Prostate gland (tissue), 2 donors: ENCODE measurements around the gene PRKG1.

Source experiments
- POLR2A ChIP-seq: fragments of 450-650 bp; IDR thresholded peaks from one replicate; pipeline ENCODE4 v1.6.1; 2016; ENCODE audit warnings: antibody characterized with exemption, mild to moderate bottlenecking
- POLR2AphosphoS5 ChIP-seq: sonication (generic); formaldehyde crosslinking; IDR thresholded peaks from one replicate; pipeline ENCODE4 v1.6.1; 2017; ENCODE audit warnings: antibody characterized with exemption
- TF ChIP-seq, protein P1 (sequence below), 4 experiments: fragments of 200-600 bp in 2 of 4; fragments of 450-650 bp in 2 of 4; sonication (generic) in 2 of 4; IDR thresholded peaks; 1 replicate in 3 of 4; 2 replicates in 1 of 4; pipeline ENCODE4 v1.5.1; 2016 to 2019; ENCODE audit warnings: antibody characterized with exemption in 4 of 4, mild to moderate bottlenecking in 2 of 4, moderate library complexity in 2 of 4

GRCh38 chr10:52068485-52068884, 994.2 kb downstream of the PRKG1 start:
- TF ChIP-seq, protein P1, sequence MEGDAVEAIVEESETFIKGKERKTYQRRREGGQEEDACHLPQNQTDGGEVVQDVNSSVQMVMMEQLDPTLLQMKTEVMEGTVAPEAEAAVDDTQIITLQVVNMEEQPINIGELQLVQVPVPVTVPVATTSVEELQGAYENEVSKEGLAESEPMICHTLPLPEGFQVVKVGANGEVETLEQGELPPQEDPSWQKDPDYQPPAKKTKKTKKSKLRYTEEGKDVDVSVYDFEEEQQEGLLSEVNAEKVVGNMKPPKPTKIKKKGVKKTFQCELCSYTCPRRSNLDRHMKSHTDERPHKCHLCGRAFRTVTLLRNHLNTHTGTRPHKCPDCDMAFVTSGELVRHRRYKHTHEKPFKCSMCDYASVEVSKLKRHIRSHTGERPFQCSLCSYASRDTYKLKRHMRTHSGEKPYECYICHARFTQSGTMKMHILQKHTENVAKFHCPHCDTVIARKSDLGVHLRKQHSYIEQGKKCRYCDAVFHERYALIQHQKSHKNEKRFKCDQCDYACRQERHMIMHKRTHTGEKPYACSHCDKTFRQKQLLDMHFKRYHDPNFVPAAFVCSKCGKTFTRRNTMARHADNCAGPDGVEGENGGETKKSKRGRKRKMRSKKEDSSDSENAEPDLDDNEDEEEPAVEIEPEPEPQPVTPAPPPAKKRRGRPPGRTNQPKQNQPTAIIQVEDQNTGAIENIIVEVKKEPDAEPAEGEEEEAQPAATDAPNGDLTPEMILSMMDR (IDR thresholded peaks at IDR 0.05) = no peak
- TF ChIP-seq POLR2A (no peak), POLR2AphosphoS5 (no peak)
